ENCODE measurements around the gene ARHGAP44.

DNA sequence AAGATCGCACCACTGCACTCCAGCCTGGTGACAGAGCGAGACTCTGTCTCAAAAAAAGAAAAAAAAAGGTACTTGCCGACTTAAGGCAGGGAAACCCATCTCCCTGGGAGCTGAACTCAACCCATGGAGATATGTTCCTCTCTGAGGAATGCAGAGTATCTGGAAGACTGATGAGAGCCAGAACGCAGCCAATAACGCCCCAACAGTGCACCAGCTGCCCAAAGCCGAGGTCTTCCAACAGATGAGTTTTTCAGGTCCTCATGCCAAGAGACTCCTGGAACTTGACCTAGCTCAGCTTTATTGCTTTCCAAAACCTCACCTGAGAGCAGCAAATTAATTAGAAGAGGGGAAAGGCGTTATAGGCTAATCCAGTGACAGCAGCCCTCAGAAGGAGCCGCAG is 219.2 kb downstream of the ARHGAP44 start:
- TF ChIP-seq, protein P1, sequence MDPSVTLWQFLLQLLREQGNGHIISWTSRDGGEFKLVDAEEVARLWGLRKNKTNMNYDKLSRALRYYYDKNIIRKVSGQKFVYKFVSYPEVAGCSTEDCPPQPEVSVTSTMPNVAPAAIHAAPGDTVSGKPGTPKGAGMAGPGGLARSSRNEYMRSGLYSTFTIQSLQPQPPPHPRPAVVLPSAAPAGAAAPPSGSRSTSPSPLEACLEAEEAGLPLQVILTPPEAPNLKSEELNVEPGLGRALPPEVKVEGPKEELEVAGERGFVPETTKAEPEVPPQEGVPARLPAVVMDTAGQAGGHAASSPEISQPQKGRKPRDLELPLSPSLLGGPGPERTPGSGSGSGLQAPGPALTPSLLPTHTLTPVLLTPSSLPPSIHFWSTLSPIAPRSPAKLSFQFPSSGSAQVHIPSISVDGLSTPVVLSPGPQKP (IDR thresholded peaks at IDR 0.05; ENCODE audit: borderline replicate concordance, low read depth, low read length): no peak
- TF ChIP-seq, protein P2, sequence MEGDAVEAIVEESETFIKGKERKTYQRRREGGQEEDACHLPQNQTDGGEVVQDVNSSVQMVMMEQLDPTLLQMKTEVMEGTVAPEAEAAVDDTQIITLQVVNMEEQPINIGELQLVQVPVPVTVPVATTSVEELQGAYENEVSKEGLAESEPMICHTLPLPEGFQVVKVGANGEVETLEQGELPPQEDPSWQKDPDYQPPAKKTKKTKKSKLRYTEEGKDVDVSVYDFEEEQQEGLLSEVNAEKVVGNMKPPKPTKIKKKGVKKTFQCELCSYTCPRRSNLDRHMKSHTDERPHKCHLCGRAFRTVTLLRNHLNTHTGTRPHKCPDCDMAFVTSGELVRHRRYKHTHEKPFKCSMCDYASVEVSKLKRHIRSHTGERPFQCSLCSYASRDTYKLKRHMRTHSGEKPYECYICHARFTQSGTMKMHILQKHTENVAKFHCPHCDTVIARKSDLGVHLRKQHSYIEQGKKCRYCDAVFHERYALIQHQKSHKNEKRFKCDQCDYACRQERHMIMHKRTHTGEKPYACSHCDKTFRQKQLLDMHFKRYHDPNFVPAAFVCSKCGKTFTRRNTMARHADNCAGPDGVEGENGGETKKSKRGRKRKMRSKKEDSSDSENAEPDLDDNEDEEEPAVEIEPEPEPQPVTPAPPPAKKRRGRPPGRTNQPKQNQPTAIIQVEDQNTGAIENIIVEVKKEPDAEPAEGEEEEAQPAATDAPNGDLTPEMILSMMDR (conservative IDR thresholded peaks at IDR 0.05; ENCODE audit: low read depth, low read length): no peak
- TF ChIP-seq SMC3 (IDR thresholded peaks at IDR 0.05; ENCODE audit: low read depth, low read length) (no peak), MAFK (IDR thresholded peaks at IDR 0.05; ENCODE audit: low read depth, low read length) (no peak), MXI1 (IDR thresholded peaks at IDR 0.05; ENCODE audit: borderline replicate concordance, low read depth, low read length) (no peak), POLR2A (IDR thresholded peaks at IDR 0.05; ENCODE audit: low read depth, low read length) (no peak), RFX5 (IDR thresholded peaks at IDR 0.05; ENCODE audit: low read depth, low read length) (no peak), BHLHE40 (IDR thresholded peaks at IDR 0.05; ENCODE audit: low read depth, low read length) (no peak), FOS (IDR thresholded peaks at IDR 0.05; ENCODE audit: low read depth, low read length) (no peak)
- TF ChIP-seq, protein P3, sequence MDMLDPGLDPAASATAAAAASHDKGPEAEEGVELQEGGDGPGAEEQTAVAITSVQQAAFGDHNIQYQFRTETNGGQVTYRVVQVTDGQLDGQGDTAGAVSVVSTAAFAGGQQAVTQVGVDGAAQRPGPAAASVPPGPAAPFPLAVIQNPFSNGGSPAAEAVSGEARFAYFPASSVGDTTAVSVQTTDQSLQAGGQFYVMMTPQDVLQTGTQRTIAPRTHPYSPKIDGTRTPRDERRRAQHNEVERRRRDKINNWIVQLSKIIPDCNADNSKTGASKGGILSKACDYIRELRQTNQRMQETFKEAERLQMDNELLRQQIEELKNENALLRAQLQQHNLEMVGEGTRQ (IDR thresholded peaks at IDR 0.05; ENCODE audit: low read depth, low read length): no peak

All from IMR-90 (cell line).